HepG2 (cell line): ENCODE results near the gene ITGB7. TPM values are rescaled to one million over a fixed set of nuclear protein-coding genes. Genes with fewer than 3 reads are reported as not detected.

ENCODE experiments used
- CCDC6 ChIP-seq: sonication (generic); formaldehyde crosslinking; IDR thresholded peaks from 2 replicates; pipeline ENCODE4 v1.8.1; 2022; ENCODE audit warnings: mild to moderate bottlenecking, missing genetic modification reagents, moderate library complexity
- GLI4 ChIP-seq: sonication (generic); formaldehyde crosslinking; IDR thresholded peaks from 2 replicates; pipeline ENCODE4 v1.5.1; 2020; ENCODE audit warnings: missing genetic modification reagents, mild to moderate bottlenecking, moderate library complexity, borderline replicate concordance
- IKZF1 ChIP-seq: fragments of 450-650 bp; IDR thresholded peaks from 2 replicates; pipeline ENCODE4 v1.7.1; 2016
- KLF16 ChIP-seq, 2 experiments: sonication (generic) in 1 of 2; formaldehyde crosslinking in 1 of 2; IDR thresholded peaks; 2 replicates each; pipeline versions ENCODE4 v1.6.1 to v1.8.0; 2016 to 2023; ENCODE audit warnings: missing genetic modification reagents in 2 of 2, missing compliant biosample characterization in 1 of 2
- LRRFIP1 ChIP-seq: sonication (generic); formaldehyde crosslinking; conservative IDR thresholded peaks from 2 replicates; pipeline ENCODE4 v1.4.0; 2020; ENCODE audit warnings: missing genetic modification reagents
- MAX ChIP-seq: IDR thresholded peaks from 2 replicates; pipeline ENCODE4 v1.6.1; 2012; ENCODE audit warnings: inconsistent platforms
- MNT ChIP-seq: fragments of 450-650 bp; IDR thresholded peaks from 2 replicates; pipeline ENCODE4 v1.6.1; 2016
- MTERF4 ChIP-seq: sonication (generic); formaldehyde crosslinking; IDR thresholded peaks from 2 replicates; pipeline ENCODE4 v1.8.0; 2023; ENCODE audit warnings: mild to moderate bottlenecking, missing genetic modification reagents
- MXD4 ChIP-seq: IDR thresholded peaks from 2 replicates; pipeline ENCODE4 v1.6.1; 2016; ENCODE audit warnings: mild to moderate bottlenecking, missing biosample characterization, missing genetic modification reagents
- MZF1 ChIP-seq: sonication (generic); formaldehyde crosslinking; IDR thresholded peaks from 2 replicates; pipeline ENCODE4 v1.8.1; 2023; ENCODE audit warnings: mild to moderate bottlenecking, missing genetic modification reagents, borderline replicate concordance
- RORA ChIP-seq: sonication (generic); formaldehyde crosslinking; IDR thresholded peaks from 2 replicates; pipeline ENCODE4 v1.5.0; 2020; ENCODE audit warnings: mild to moderate bottlenecking, missing genetic modification reagents, moderate library complexity
- THAP7 ChIP-seq: sonication (generic); formaldehyde crosslinking; IDR thresholded peaks from 2 replicates; pipeline ENCODE4 v1.8.1; 2023; ENCODE audit warnings: mild to moderate bottlenecking, missing genetic modification reagents
- ZNF138 ChIP-seq: sonication (generic); formaldehyde crosslinking; IDR thresholded peaks from 2 replicates; pipeline ENCODE4 v1.5.0; 2020; ENCODE audit warnings: mild to moderate bottlenecking, low read depth, missing genetic modification reagents
- ZNF24 ChIP-seq: fragments of 450-650 bp; IDR thresholded peaks from 2 replicates; pipeline ENCODE4 v1.6.1; 2017; ENCODE audit warnings: antibody characterized with exemption, mild to moderate bottlenecking
- ZNF253 ChIP-seq: sonication (generic); formaldehyde crosslinking; IDR thresholded peaks from 2 replicates; pipeline ENCODE4 v1.8.0; 2022; ENCODE audit warnings: mild to moderate bottlenecking, missing genetic modification reagents, borderline replicate concordance
- ZNF589 ChIP-seq: sonication (generic); formaldehyde crosslinking; conservative IDR thresholded peaks from 2 replicates; pipeline ENCODE4 v1.8.0; 2022; ENCODE audit warnings: mild to moderate bottlenecking, moderate library complexity, missing genetic modification reagents
- ZNF644 ChIP-seq: IDR thresholded peaks from 2 replicates; pipeline ENCODE4 v1.6.1; 2016; ENCODE audit warnings: low read depth
- ZNF691 ChIP-seq: sonication (generic); formaldehyde crosslinking; IDR thresholded peaks from 2 replicates; pipeline ENCODE4 v1.4.0; 2020; ENCODE audit warnings: missing genetic modification reagents, low read depth, mild to moderate bottlenecking, borderline replicate concordance
- ZSCAN30 ChIP-seq: sonication (generic); formaldehyde crosslinking; IDR thresholded peaks from 2 replicates; pipeline ENCODE4 v1.5.0; 2020; ENCODE audit warnings: mild to moderate bottlenecking, missing genetic modification reagents
- ZSCAN9 ChIP-seq: IDR thresholded peaks from 2 replicates; pipeline ENCODE4 v1.6.1; 2016; ENCODE audit warnings: borderline replicate concordance
- ZUFSP ChIP-seq: sonication (generic); formaldehyde crosslinking; IDR thresholded peaks from 2 replicates; pipeline ENCODE4 v1.9.0; 2021; ENCODE audit warnings: missing genetic modification reagents, mild to moderate bottlenecking, borderline replicate concordance
- polyA plus RNA-seq, 8 experiments: library from polyadenylated mRNA; depleted of rRNA in 3 of 8; stranded (reverse) in 7 of 8; unstranded in 1 of 8; fragments of >200 nt; fragmentation: Illumina TruSeq in 4 of 8; extraction: Trizol in 4 of 8; gene quantifications; 2 replicates each; pipeline versions ENCODE4 v1.2.1 to v1.2.3, GENCODE V29; 2011 to 2016; ENCODE audit warnings: low read depth in 4 of 8, missing spikeins in 1 of 8, mixed read lengths in 1 of 8; ENCODE audit not compliant: insufficient read depth in 1 of 8
- total RNA-seq, 5 experiments: library from RNA; depleted of rRNA; stranded (reverse); fragments of >200 nt; fragmentation: Illumina TruSeq; extraction: Trizol; gene quantifications; 2 replicates each; pipeline ENCODE4 v1.2.3, GENCODE V29; 2016; ENCODE audit warnings: low read depth in 1 of 5

The ITGB7 gene
- total and polyA plus RNA-seq, 2 of the 13 experiments (the other 11 are each of a cell fraction or from before 2014, with no cell fraction given): 0.16 to 0.18 TPM

- TF ChIP-seq KLF16 (CRISPR knock-in tag; IDR thresholded peaks at IDR 0.05): no peak; a peak in 1 of 4 replicates
- no peak for TF ChIP-seq ZNF589 (CRISPR knock-in tag)
- TF ChIP-seq IKZF1: no peak
- peak; percentile 60; the same call in 1 of the 2 replicates for TF ChIP-seq MAX
- TF ChIP-seq LRRFIP1 (CRISPR knock-in tag): no peak
- TF ChIP-seq RORA: no peak
- no peak for TF ChIP-seq THAP7 (CRISPR knock-in tag)
- TF ChIP-seq ZNF138 (CRISPR knock-in tag): 0 out of 2 replicates have a peak, but pooled peaks have one; percentile 37
- TF ChIP-seq ZNF644: peak; percentile 97
- TF ChIP-seq ZNF253: no peak
- no peak for TF ChIP-seq MTERF4
- TF ChIP-seq MNT: no peak
- no peak for TF ChIP-seq GLI4
- no peak for TF ChIP-seq ZNF24
- no peak for TF ChIP-seq ZUFSP
- no peak for TF ChIP-seq ZSCAN30 (CRISPR knock-in tag)
- TF ChIP-seq ZNF691 (CRISPR knock-in tag): 0 out of 2 replicates have a peak, but pooled peaks have one; percentile 37
- TF ChIP-seq MXD4 (CRISPR knock-in tag): no peak
- no peak for TF ChIP-seq ZSCAN9 (CRISPR knock-in tag)
- TF ChIP-seq MZF1 (CRISPR knock-in tag): no peak
- TF ChIP-seq CCDC6: 0 out of 2 replicates have a peak, but pooled peaks have one; percentile 51
Observed at GRCh38 chr12:53174881-53175491, 32.1 kb downstream of the ITGB7 start (continued).
